ENCODE results near the gene ACD. TPM values are rescaled to one million over a fixed set of nuclear protein-coding genes. Genes with fewer than 3 reads are reported as not detected.

Gene ACD
- total RNA-seq, 4 donors from 2014 or later, result 20.9 to 33.7 (median 24.4) TPM

GRCh38 chr16:67660564-67661028 lies 536 bp upstream of the ACD start, which contains the start of gene PARD6A:
TSS of gene PARD6A (plus strand) at chr16:67660960. CDS start at chr16:67661039, 79 bp downstream.
- Histone ChIP-seq H3K27ac (peak within 1 kb of the TSS; percentile 89 to 98 (median 96)), H3K9me3 (no peaks in the 10 kb centered on the region), H3K36me3 (peaks cover 0 to 55% of the 10 kb centered on the region in 2 donors), H3K4me3 (peak within 1 kb of the TSS; percentile 57 to 89), H3K4me1 (peaks cover 0 to 41% (median 18%) of the 10 kb centered on the region in 3 donors), H3K27me3 (peaks cover 1% of the 10 kb centered on the region)
- WGBS, 2 donors (ENCODE audit: low coverage in 1 of 2), result no CpG with 5 or more reads among the region's 48 CpGs
- ATAC-seq, result peak; percentile 93
- no peak for TF ChIP-seq POLR2A (IDR thresholded peaks at IDR 0.05)
- TF ChIP-seq EP300 (IDR thresholded peaks at IDR 0.05), result no peak
- TF ChIP-seq CTCF (IDR thresholded peaks at IDR 0.05), result peak in 1 of 4 experiments; percentile 41
- TF ChIP-seq POLR2AphosphoS5 (IDR thresholded peaks at IDR 0.05), result no peak

- H3K4me3 ChIP-seq, result peak overlapping the region; percentile 57 to 89
- H3K9me3 ChIP-seq, result no peaks in the 10 kb centered on the region
- no peak for ATAC-seq
- H3K4me1 ChIP-seq, result peaks cover 0 to 27% (median 14%) of the 10 kb centered on the region in 3 donors
- WGBS, 2 donors (ENCODE audit: low coverage in 1 of 2), result 37% methylated on average over 10 of the region's 21 CpGs; no CpG with 5 or more reads in 1 of the 2 donors
- H3K27me3 ChIP-seq, result peaks cover 17% of the 10 kb centered on the region
- TF ChIP-seq POLR2A (IDR thresholded peaks at IDR 0.05) (no peak), EP300 (IDR thresholded peaks at IDR 0.05) (no peak), POLR2AphosphoS5 (IDR thresholded peaks at IDR 0.05) (no peak), CTCF (IDR thresholded peaks at IDR 0.05) (no peak)
- peaks cover 0 to 44% of the 10 kb centered on the region in 2 donors for H3K36me3 ChIP-seq
- H3K27ac ChIP-seq, result peak overlapping the region in 3 of 4 donors; percentile 95 to 98 (median 98)
These were observed 998 bp downstream of the ACD start for GRCh38 chr16:67658849-67659674.

GRCh38 chr16:67657751-67658518 lies 2.1 kb downstream of the ACD start:
- TF ChIP-seq EP300 (IDR thresholded peaks at IDR 0.05) (no peak), CTCF (IDR thresholded peaks at IDR 0.05) (no peak), POLR2AphosphoS5 (IDR thresholded peaks at IDR 0.05) (no peak), POLR2A (IDR thresholded peaks at IDR 0.05) (no peak)
- H3K4me3 ChIP-seq, result no peak overlapping the region
- H3K4me1 ChIP-seq, result peaks cover 5 to 39% (median 22%) of the 10 kb centered on the region in 3 donors
- no peak overlapping the region for H3K27ac ChIP-seq
- peaks cover 0 to 33% of the 10 kb centered on the region in 2 donors for H3K36me3 ChIP-seq
- WGBS, 2 donors (ENCODE audit: low coverage in 1 of 2), result 80% methylated on average over 1 of the region's 18 CpGs; no CpG with 5 or more reads in 1 of the 2 donors
- H3K9me3 ChIP-seq, result no peaks in the 10 kb centered on the region
- peaks cover 28% of the 10 kb centered on the region for H3K27me3 ChIP-seq
- no peak for ATAC-seq

GRCh38 chr16:67657017-67657608 lies 2.9 kb downstream of the ACD start:
- ATAC-seq, result no peak
- no CpG with 5 or more reads among the region's 16 CpGs for WGBS, 2 donors (ENCODE audit: low coverage in 1 of 2)
- Histone ChIP-seq H3K27me3 (peaks cover 36% of the 10 kb centered on the region), H3K27ac (no peak overlapping the region), H3K4me1 (peaks cover 5 to 45% (median 22%) of the 10 kb centered on the region in 3 donors), H3K4me3 (no peak overlapping the region), H3K9me3 (no peaks in the 10 kb centered on the region), H3K36me3 (peaks cover 0 to 25% of the 10 kb centered on the region in 2 donors)
- no peak for TF ChIP-seq EP300 (IDR thresholded peaks at IDR 0.05)
- TF ChIP-seq POLR2AphosphoS5 (IDR thresholded peaks at IDR 0.05), result no peak
- no peak for TF ChIP-seq POLR2A (IDR thresholded peaks at IDR 0.05)
- no peak for TF ChIP-seq CTCF (IDR thresholded peaks at IDR 0.05)

Data from gastroesophageal sphincter (tissue), 4 donors.